Stimulated activated CD8-positive, alpha-beta memory T cell treated with anti-CD3 and anti-CD28 coated beads, Interleukin-12 subunit alpha, Interleukin-12 subunit beta, amount 100 ng/mL, for 1 hour (primary cell): ENCODE data around the gene TMEM132C.

Source experiments
- DNase-seq: peaks from one replicate; pipeline ENCODE4 v3.0.0-alpha.2; 2020; ENCODE audit warnings: low read depth

The TMEM132C gene

GRCh38 chr12:128612150-128612850 lies 345.3 kb downstream of the TMEM132C start:
- DNase-seq: no peak

DNA sequence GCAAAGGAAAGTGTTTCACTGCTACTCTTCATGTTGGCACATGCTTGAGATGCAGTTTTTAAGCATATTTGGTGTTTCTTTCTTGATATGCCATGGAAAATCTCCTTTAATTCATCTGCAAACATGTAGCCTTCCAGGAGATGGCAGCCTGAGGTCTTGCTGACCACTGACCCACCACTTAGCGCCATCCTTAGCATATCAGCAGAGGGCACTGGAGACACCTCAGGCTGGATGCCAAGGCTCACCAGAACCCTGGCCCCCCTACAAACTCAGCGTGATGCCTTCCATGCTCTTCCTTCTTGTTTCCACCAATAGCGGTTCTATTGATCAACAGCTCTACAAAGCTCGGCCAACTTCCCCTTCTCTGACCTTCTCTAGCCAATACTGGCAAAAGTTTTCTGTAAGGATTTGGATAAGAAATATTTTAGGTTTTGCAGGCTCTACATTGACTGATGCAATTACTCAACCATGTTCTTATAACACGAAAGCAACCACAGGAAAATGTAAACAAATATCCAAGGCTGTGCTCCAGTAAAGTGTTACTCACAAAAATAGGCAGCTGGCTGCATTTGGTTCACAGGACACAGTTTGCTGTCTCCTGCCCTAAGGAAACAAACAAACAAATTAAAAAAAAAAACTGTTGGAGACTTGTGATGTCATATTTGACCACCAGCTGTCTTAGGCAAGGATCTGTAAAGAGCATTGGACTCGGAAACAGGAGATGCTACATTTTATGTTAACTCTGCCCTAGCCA lies 347.0 kb downstream of the TMEM132C start:
- no peak for DNase-seq

DNA sequence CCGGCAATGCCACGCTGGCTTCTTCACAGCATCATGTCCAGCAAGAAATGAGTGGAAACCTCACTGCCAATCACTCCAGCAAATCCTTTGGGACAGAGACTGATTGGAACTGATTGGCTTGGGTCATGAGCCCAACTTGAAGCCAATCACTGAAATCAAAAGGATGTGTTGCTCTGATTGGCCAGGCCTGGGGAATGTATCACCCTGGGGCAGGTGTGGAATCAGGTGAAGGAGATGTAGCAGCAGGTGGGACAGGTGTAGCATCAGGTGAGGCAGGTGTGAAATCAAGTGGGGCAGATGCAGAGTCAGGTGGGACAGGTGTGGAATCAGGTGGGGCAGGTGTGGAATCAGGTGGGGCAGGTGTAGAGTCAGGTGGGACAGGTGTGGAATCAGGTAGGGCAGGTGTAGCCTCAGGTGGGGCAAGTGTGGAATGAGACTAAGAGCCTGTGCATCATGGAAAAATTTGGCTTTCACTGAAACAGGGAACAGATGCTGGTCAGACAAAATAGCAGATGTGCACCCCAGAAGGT lies 350.4 kb downstream of the TMEM132C start:
- DNase-seq: no peak

- DNase-seq: no peak
Observed at GRCh38 chr12:128619263-128619662, 352.3 kb downstream of the TMEM132C start.

DNA sequence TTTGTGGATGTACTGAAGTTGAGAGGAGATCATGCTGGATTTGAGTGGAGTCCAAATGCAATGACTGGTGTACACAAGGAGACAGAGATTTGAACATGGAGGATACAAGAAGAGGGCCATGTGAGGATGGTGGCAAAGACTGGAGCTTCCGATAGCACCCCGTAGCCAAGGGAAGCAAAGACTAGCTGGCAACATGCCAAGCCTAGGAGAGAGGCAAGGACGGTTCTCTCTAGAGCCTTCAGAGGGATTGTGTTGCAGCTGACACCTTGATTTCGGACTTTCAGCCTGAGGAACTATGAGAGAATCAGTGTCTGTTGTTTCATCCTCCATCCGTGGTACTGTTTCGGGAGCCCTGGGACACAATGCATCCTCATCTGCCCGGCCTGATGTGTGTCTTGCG lies 354.3 kb downstream of the TMEM132C start:
- no peak for DNase-seq

DNA sequence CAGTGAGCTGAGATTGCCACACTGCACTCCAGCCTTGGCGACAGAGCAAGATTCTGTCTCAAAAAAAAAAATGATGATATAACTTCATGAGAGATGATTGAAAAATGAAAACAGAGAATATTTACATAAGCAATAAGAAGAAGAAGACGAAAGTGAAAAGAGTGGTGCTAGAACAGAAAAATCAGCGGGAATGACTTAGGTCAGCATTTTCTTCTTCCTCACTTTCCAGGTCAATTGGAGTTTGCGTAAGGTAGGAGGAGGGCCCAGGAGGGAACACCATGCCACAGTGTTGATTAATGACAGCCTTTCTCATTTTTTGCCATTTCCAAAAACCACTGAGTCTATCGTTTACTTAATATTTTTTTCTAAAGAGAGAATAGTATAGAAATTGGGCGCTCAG lies 356.8 kb downstream of the TMEM132C start:
- no peak for DNase-seq

DNA sequence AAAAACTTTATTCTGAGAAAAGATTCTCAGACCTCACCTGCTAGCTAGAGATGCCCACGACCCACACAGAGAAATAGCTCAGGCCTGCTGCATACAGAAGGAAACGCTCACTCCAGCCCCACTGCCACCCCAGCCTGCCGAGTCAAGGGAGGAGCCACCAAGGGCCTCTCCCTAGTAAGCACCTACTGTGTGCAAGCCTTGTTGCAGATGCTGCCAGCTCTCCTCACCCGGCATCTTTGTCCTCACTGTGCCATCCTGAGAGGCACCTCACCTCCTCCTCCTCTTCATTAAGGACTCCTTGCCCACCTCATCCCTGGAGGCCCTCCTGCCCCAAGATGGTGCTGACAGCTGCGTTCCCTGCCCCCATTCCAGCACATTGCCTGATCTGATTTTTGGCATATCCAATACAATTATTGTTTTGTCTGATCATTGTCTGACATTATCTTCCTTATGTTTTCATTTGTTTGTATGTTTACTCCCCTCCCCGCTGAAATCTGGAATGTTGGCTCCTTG lies 359.9 kb downstream of the TMEM132C start:
- no peak for DNase-seq

DNA sequence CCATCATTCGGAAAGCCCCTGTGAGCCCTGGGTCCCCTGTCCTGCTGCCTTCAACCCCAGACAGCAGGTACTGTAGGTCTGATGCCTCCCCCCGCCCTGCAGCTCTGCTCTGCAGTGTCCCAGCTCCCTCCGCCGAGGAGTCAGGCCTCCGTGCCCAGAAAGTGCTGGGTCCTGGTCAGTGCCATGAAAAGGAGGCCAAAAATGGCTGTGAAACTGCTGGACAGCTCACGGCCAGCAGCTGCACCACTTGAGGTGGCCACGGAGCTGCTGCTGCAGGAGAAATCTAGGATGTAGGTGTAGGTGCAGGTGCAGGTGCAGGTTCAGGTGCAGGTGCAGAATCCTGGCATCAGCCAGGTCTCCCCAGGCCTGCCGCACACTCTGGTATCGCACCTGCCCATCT lies 360.7 kb downstream of the TMEM132C start:
- DNase-seq: no peak

GRCh38 chr12:128629979-128630378 lies 363.0 kb downstream of the TMEM132C start:
- no peak for DNase-seq

DNA sequence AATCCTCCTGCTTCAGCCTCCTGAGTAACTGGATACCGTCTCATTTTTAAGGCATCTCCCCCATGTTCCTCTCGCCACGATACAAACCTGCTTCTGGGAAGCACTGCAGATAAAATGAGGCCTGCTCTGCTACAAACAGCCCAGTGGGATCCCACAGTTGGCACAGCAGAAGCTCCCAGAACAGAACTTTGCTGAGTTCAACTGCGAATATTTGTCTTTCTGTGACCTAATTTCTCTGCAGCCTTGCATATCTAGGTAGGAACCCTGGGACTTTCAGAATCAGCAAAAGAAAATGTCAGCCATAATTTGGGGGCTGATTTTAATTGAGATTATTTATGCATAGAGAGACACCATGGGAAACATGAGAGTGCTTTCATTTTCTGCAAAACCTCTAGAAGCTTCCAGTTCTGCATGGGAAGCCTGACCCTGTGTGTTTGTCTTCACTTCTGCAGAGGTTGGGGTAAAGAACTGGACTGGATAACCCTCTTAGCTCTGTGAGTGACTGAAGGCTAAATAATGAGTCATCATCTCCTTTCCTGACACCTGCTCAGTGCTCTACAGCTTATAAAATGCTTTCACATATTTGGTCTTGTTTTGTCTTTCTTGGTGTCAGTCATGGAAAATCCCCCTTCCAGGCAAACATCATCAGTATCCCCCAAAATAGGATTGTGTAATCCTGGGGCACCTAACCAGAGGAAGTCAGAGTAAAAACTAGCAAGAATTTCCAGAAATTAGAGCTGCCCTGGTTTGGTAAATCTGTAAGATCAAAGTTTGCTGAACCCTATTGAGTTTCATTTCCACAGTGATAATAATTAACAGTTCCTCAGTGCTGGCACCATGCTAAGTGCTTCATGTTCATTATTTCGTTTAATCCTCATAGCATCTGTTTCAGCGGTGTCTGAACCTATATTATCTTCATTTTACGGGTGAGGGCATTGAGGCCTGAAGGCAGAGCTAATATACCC lies 371.0 kb downstream of the TMEM132C start:
- DNase-seq: no peak

GRCh38 chr12:128639089-128639488 lies 372.1 kb downstream of the TMEM132C start:
- DNase-seq: no peak

DNA sequence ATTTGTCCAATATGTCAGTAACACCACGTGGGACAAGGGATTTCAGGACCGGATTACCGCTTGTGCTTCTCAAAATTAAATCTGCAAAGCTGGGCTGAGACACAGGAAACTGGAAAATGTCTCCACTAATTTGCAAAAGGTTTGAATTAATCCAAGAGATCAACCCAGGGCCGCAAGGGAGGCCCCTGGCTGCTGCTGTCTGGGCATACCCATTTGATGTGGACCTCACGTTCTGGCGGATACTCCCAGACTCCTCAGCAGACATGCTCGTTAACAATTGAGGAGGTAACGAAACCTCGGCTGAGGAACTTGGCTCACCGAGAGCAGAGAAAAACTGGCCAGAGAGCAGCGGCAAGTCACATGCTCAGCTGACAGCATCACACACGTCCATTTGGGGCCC lies 376.2 kb downstream of the TMEM132C start:
- DNase-seq: no peak

DNA sequence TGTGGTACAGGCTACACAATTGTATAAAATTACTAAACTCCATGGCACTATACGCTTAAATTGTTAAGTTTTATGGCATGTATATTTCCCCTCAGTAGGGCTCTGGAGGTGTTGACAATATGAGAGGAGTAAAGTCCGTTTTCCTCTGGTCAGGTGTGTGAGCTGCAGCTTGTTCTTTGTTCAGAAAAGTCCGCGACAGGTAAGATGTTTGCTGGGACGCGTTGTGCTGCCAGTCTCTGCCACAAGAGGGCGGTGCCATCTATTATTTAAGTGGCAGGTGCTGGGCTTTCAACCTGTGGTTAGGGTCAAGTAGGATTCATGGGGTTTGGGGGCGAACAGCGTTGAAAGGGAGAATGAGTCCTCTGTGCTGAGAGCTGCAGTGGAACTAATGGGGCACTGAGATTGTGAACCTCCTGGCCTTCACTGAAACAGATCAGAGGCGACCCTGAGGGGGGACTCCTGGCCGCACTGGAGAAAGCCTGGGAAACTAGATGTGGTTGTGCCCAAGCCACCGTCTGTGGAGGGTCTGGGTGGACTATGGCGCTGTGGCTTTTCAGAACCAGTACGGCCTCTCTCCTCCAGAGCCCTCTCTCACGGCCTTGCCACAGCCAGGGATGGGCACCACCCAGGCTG lies 377.8 kb downstream of the TMEM132C start:
- no peak for DNase-seq

- no peak for DNase-seq
Observed at GRCh38 chr12:128649902-128650301, 382.9 kb downstream of the TMEM132C start.

GRCh38 chr12:128652136-128652751 lies 385.3 kb downstream of the TMEM132C start:
- no peak for DNase-seq

DNA sequence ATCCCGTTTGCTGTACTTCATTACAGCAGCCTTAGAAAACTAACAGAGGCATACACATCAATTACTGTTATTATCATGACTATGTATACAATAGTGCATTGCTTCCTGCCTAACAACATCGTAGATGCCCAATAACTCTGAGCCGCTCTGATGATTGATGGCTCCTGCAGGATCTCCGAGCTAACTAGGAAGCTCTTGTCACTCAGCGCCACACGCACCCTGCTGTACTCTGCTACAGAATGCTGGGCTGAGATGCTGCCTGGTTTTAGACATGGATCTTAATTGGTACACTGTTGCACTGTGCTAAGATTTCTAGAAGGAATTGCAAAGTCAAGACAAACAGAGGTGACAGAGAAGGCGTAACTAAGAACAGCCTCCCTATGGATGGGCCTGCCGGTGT lies 387.5 kb downstream of the TMEM132C start:
- DNase-seq: no peak

GRCh38 chr12:128657378-128657777 lies 390.4 kb downstream of the TMEM132C start:
- no peak for DNase-seq

DNA sequence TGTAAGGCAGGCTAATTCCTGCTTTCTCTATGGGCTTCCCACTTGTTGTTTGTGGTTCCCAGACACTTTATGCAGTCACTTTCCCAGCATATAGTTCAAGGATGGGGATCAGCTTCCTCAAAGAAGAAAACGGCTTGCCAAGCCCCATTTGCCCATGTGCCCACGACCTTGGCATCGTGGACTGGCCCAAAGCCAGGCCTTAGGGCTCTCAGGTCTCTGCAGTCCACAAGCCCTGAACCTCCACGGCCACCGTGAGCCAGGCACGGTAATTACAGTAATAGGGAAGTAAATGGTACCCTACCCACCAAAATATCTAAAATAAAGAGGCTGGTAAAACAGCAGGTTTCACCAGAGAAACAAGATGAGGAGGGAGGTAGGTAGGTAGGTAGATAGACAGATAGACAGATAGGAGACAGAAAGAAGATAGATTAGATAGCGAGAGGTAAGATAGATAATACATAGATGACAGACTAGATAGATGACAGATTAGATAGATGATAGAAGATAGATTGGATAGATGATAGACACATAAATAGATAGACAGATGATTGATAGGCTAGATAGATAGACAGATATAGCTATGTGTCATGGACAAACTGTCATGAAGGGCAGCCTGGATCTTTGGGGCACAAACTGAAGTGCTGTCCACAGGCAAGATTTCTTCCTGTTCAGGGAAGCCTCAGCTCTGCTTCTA lies 393.7 kb downstream of the TMEM132C start:
- DNase-seq: no peak

DNA sequence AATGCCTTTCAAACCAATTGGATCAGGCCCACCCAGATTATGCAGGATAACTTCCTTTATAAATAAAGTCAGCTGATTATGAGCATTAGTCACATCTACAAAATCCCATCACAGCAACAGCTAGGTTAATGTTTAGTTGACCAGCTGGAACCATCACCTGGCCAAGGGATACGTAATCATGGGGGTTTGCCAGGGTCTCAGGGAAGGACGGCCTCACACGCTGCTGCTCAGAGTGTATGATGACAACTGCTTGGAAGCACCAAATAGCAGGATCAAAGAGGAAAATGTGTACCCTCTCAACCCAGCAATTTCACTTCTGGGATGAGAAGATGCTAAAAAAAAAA lies 394.2 kb downstream of the TMEM132C start:
- DNase-seq: no peak

- DNase-seq: no peak
Observed at GRCh38 chr12:128662101-128662500, 395.1 kb downstream of the TMEM132C start.

GRCh38 chr12:128664501-128664900 lies 397.5 kb downstream of the TMEM132C start:
- no peak for DNase-seq
